Bone marrow (tissue), 2 donors: ENCODE measurements around the gene GNGT2.

ENCODE experiments used
- DNase-seq, 2 donors: peaks; one replicate each; lab custom pipeline; 2025; lab: John Stamatoyannopoulos, UW

GNGT2 gene

DNA sequence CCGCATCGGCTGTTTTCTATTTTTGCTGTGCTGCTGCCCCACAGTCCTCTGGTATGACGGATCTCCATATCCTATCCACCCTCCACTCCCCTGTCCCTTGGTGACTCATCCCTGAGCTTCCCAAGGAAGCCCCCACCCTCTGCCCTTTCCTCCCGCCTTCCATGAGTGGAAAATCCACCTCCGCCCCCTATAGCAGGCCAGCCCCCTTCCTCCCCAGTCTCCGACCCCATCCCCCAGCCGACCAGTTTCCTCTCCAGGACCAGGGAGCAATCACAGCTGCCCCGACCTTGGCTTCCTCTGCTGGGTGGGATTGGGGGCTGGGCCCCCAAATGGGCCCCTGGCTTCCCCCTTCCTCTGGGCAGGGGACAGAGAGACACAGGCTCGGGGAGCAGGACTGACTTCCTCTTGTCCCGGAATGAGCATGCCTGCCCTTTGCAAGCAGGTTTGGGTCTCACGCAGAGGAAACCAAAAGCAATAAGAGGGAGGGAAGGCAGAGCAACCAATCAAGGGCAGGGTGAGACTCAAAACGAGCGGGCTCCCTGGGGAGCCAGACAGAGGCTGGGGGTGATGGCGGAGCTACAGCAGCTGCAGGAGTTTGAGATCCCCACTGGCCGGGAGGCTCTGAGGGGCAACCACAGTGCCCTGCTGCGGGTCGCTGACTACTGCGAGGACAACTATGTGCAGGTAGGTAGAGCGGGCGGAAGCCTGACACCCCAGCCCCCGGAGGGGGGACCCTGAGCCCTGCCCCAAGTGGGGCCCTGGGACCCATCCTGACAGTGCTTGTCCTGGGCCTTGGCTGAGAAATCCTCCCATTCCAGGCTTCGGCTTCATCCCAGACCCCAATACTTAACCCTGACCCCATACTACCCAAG is at the start of gene GNGT2, which contains the start of gene ABI3:
TSS of gene GNGT2 (minus strand) at position 417 of the 872 bp plus-strand sequence. CDS start 3,152 bp downstream, outside the sequence.
TSS of gene ABI3 (plus strand) at position 550 of the 872 bp plus-strand sequence. CDS start at position 568, 18 bp downstream.
- peak in 1 of 2 donors; percentile 6 for DNase-seq

DNA sequence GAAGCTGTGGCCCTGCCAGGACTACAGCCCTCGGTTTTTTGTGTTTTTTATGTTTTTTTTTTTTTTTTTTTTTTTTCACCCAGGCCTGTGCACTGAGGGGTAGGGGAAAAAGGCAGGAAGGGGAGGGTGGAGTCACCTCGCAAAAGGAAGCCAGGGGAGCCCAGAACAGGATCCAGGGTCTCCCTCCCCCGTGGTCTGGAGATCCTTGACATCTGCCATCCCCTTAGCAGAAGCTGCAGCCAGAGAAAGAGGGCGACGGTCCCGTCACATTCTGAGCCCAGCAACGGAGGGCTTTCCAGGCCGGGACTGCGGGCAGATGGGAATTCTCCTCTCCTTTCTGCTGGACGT is 49.3 kb upstream of the GNGT2 start:
- no peak for DNase-seq

DNA sequence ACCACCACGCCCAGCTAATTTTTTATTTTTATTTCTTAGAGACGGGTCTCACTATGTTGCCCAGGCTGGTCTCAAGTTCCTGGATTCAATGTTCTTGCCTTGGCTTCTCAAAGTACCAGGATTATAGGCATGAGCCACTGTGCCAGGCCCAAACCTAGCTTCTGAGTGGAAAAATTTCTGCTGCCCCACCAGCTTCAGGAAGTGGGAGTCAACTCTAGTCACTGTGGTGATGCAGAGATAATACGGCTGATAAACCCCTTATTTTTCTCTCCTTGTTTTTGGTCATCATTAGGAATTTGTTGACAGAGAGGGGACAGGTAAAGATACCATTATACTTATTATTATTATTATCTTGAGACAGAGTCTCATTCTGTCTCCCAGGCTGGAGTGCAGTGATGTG is 48.0 kb upstream of the GNGT2 start:
- no peak for DNase-seq

DNA sequence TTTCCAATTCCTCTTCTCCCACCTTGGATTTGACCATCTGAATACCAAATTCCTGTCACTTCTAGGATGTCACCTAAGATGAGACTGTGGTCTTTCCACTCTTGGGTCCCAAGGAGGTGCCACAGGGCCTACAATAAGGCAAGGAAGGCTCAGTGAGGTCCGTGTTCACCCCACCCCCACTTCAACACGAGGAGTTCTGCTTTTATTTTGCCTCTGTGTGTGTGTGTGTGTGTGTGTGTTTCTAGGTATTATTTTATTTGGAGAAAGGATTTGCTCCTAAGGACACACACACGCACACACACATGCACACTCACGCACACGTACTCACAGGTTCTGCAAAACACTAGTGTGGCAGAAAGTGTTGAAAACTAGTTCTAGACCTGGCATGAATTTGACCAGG is 44.8 kb upstream of the GNGT2 start:
- no peak for DNase-seq

DNA sequence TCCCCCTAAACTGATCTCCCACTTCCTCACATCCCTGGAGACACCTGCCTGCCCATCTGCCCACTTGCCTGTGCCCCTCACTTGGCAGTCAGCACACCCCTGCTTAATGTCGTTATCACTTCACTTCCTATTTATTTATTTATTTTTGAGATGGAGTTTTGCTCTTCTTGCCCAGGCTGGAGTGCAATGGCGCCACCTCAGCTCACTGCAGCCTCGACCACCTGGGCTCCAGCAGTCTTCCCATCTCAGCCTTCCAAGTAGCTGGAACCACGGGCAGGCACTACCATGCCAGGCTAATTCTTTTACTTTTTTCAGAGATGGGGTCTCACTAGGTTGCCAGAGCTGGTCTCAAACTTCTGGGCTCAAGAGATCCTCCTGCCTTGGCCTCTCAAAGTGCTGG is 43.7 kb upstream of the GNGT2 start:
- DNase-seq, result no peak

DNA sequence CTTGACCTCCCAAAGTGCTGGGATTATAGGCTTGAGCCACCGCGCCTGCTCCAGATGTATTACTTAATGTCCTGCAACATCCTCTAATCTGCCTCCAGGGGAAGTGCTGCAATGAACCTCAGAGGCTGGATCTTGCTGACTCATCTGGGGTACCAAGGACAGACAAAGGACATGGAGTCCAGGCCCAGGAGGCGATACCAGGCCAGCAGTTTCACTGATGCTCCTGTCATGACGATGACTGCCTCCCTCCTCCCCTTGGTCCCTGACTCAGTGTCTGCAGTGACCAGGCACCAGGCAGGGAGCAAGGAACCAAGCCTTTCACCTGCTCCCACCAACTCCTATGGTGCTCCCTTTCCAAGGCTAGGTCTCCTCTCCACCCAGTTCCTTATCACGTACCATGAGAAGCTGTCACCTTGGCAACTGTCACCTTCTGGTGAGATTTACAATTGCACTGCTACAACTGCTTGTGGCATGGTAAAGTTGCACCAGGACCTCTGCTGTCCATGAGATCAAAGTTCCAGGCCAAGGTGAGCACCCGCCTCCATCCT is 41.8 kb upstream of the GNGT2 start:
- DNase-seq, result peak in 1 of 2 donors; percentile 16

DNA sequence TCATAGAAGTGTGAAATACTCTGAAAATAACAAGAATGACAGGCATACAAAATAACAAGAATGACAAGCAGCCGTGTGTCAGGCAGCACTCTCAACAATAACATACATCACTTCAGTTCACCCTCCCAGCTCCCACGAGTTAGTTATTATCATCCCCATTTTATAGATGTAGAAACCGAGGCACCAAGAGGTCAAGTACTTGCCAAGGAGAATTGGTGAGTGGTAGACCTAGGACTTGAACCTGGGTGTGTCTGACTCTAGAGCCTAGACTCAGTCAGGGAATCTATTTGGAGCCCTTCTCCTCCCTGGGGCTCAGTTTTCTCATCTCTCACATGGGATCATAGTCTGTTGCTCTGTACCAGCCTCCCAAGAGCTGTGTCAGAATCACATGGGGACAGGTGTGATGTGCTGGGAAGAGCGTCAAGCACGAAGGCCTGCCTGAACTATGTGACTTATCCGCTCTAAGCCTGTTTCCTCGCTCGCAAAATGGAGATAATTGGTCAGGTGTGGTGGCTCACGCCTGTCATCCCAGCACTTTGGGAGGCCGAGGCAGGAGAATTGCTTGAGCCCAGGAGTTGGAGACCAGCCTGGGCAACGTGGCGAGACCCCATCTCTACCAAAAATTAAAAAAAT is 39.6 kb upstream of the GNGT2 start:
- no peak for DNase-seq

DNA sequence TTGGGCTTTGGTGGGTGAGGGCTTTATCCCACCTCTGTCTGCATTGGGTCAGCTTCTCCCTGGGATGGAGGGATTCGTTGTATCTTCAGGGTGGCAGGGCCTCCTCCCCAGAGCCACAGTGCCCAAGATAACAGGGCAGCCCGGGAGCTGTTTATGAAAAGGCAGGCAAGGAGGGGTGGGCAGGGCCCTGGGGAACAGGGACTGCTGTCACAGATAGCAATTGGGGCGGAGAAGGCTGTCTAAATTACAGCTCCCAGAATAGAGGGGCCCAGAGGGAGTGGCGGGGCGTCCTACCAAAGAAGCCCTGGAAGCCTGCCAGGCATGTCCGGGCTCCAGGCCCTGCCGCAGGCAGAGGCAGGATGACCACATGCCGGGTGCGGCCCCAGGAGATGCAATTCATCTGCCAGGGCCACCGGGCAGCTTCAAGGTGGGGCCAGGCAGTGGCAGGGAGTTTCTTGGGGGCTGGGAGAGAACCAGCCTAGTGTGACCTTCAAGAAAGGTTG is 39.0 kb upstream of the GNGT2 start:
- DNase-seq, result no peak

DNA sequence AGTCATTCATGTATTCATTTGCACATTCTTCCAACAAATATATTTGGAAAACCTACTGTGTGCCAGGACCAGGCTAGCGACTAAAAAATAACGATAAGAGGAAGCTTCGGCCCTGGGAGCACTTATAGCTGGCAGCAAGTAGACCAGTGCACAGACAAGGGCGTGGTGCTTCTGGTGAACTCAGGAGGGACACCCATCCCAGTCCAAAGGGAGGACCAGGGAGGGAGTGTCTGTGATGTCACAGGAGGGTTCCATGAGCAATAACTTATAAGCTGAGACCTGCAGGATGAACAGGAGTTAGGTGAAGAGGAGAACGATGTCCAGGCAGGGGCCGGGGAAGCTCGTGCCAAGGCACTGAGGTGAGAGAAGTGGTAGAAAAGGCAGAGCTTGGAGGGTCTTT is 37.6 kb upstream of the GNGT2 start:
- no peak for DNase-seq

DNA sequence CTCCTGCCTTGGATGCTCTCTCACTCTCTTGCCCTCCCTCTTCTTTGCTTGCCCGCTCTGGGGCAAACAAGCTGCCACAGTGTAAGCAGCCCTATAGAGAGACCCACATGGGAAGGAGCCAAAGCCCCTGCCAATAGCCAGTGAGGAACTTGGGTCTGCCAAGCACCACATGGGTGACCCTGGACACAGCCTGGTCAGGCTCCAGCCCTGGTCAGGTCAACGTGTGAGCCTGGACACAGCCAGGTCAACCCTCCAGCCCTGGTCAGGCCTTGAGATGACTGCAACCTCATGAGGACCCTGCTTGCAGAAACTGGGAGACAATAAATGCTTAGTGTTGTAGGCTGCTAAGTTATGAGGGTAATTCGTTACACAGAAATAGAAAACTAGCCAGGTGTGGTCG is 34.5 kb upstream of the GNGT2 start:
- no peak for DNase-seq

DNA sequence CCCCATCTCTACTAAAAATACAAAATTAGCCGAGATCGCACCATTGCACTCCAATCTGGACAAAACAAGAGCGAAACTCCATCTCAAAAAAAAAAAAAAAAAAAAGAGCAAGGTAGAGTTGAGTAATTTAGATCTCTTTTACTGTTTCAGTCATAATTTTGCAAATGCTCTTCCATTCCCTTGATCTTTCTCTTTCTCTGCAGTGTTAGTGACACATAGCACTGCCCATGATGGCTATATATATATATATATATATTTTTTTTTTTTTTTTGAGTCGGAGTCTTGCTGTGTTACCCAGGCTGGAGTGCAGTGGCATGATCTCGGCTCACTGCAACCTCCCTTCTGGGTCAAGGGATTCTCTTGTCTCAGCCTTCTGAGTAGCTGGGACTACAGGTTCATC is 32.4 kb upstream of the GNGT2 start:
- no peak for DNase-seq

DNA sequence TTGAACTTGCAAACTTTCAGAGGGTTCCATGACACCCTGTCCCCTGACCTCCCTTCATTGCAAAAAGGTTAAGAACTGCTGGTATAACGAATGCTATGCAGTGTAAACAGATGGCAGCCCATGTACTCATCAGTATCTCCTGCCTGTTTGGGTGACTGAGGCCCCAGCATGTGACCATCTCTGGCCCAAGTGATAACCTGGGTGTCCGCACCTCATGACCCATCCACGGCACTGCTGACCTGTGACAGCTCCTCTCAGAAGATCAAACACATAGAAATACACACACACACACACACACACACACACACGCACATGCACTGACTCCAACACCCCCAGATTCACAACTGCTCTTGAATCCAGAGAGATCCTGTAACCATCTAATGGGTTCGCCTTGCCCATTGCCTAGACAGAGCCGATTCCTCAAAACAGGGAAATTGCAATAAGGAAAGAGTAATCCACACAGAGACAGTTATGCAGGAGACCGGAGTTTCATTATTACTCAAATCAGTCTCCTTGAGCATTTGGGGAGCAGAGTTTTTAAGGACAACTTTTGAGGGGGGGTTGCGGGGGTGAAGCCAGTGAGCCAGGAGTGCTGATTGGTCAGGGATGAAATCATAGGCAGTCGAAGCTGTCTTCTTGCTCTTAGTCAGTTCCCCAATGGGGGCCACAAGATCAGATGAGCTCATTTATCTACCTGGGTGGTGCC is 31.5 kb upstream of the GNGT2 start:
- no peak for DNase-seq

DNA sequence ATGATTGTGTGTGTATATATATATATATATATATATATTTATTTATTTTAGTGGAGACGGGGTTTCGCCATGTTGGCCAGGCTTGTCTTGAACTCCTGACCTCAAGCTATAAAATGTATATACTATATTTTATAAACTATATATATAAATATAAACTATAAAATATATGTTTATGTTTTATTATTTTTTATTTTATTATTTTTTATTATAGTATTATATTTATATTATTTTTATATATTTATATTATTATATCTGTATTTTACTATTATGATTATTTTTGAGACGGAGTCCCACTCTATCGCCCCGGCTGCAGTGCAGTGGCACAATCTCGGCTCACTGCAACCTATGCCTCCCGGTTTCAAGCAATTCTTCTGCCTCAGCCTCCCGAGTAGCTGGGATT is 30.7 kb upstream of the GNGT2 start:
- DNase-seq, result no peak

DNA sequence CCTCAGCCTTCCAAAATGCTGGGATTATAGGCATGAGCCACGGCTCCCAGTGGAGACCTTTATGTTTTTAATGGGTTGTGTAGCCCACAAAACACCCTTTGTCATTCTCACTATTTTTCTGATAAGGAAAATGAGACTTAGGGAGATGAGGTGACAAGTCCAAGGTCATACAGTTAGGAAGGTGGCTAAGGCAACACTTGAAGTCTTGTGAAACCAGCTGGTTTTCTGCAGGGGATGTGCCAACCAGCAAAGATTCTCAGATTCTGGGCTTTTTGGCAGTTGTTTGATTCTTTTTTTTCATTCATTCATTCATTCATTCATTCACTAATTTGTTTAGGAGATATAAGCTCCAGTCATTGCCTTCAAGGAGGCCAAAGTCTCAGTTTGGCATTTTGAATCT is 30.2 kb upstream of the GNGT2 start:
- no peak for DNase-seq

DNA sequence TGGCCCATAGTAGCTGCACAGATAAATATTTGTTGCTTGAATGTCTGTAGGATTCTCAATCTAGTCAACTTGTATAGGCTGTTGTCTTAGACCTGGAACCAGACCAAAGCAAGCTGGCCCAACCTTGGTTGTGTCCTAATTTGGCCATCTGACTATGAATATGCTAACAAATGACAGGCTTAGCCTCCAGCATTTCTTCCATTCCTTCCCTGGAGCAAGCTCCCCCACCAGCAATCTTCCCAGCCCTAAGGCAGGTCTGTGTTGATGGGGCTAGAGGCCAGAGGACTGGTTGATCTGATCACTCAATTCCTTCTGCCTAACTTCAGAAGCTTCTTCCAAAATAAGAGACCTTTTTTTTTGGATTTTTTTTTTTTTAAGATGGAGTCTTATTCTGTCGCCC is 29.6 kb upstream of the GNGT2 start:
- no peak for DNase-seq

DNA sequence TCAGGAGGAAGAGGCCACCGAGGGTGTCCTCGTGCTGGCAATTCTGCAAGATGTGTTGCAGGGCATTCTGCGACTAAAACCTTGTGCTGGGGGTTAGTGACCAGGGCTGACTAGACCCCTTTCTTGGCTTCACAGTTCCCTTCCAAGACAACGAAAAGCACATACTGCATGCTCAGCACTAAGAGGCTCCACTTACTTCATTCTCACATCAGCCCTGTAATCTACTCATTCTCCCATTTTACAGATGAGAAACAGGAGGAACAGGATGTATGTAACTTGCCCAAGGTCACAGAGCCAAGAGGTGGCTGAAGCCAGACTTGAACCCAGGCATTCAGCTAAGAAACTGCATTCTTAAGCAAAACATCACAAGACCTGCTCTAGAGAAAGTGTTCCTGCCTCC is 25.5 kb upstream of the GNGT2 start:
- DNase-seq, result no peak

DNA sequence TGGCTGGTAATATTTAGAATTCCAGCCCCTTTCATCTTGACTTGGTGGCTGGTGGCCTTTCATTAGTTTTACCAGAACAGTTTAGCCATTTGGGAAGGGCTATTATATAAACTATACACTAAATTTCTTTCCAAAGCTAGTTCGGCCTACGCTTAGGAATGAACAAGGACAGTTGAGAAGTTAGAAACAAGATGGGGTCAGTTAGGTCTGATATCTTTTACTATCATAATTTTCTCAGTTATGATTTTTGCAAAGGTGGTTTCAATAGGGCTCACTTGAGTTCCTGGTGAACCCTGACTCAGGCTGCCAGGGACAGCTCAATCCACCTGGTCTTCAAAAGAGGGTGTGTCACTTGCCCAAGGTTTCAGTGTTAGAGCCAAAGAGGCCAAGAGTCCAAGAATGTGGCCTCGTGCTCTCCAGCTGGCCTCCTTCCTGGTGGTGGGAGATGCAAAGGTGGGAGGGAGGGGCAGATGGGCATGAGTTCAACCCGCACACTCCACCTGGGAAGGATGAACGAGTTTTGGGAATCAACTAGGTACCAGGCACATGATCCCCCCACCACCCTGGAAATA is 24.2 kb upstream of the GNGT2 start:
- DNase-seq, result no peak

DNA sequence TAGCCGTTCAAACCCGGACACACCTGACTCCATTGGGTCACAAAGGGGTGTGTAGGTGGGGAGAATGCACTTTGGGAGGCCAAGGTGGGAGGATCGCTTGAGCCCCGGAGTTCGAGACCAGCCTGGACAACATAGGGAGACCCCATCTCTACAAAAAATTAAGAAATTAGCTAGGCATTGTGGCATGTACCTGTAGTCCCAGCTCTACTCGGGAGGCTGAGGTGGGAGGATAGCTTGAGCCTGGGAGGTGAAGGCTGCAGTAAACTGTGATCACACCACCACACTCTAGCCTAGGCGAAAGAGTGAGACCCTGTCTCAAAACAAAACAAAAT is 21.2 kb upstream of the GNGT2 start:
- DNase-seq, result no peak

DNA sequence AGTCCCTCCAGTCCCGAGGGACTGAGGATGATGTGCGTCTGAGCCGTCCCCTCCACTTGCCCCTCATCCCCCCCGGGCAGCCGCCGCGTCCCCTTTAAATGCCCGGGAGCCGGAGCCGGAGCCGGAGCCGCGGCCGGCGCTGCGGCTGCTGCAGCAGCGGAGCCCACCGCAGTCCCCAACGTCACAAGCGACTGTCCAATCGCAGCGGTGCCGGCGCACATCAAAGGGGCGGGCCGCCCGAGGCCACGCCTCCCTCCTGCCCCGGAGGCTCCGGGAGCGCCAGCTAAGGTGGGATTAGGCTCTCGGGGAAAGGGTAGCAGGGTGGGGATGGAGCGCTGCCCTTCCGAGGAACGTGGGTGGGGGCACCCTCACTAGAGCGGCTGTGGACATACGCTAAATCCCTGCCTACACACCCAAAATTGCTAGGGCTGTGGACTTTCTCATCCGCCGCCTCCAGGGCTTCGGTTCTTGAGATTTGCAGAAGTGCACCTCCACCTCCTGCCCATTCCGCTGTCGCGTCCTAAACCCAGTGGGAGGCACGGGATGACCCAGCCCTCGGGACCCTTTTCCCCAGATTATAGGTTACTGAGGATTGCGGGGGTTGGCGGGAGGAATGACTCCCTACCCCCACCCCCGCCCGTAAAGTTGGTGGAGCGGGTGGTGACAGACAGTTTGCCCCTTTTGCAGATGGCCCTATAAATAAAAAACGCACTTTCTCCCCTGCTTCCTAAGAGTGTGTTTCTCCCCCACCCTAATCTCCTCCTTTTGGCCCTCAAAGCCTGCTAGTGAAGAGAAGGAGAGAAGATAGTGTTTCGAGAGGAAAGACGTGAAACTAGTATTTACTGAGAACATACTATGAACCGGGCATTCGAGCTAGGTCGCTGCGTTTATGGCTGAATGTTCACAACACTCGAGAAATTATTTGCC is 20.5 kb upstream of the GNGT2 start, which contains the start of gene PHOSPHO1:
TSS of gene PHOSPHO1 (minus strand) at position 152 of the 927 bp plus-strand sequence. CDS start 4,096 bp downstream, outside the sequence.
- peak; percentile 2 to 45 for DNase-seq

DNA sequence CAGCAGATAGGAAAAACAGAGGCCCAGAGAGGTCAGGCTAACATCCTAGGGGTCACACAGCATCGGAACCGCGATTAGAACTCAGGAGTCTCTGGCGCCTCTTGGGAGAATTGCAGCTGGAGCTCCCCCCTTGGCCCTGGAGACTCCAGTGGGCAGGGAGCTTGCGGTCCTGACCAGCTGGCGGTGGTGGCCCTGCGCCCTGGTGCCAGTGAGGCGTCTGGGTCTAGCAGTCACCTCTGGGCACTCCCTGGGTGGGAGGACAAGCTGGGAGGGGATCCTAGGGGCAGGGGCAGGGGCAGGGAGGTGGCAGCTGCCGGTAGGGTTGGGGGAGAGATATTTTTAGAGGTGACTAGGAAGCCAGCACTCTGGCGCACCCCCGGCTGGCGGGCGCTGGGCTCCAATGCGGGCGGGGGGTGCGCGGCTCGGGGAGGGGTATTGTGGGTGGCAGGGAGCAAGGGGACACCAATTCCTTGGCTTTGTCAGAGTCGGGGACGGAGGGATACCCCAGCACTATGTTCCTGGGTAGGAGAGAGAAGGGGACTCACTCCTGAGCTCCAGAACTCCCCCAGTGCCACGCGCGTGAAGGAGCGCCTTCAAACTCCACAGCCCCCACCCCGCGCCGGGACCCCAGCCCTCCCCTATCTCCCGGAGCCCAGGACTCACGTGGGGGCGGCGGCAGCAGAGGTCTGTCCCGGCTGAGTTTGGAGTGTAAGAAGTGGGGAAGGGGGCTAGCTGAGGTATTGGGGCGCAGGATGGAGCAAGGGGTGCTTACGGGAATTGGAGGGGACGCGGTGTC is 19.6 kb upstream of the GNGT2 start:
- DNase-seq, result no peak
